HepG2 (cell line): Measurements from ENCODE around the gene DPY30. TPM values are rescaled to one million over a fixed set of nuclear protein-coding genes. Genes with fewer than 3 reads are reported as not detected.

Source experiments
- ATAC-seq: fragments of 200-7000 bp; cut with Tn5 transposase; 3 replicates; pipeline ENCODE4 v1.9.1; 2020; ENCODE audit warnings: mild to moderate bottlenecking, moderate library complexity
- BruUV-seq: library from RNA; stranded (reverse); fragments of 400-500 nt; replicated peaks from 2 replicates; lab custom pipeline; 2021; lab: Mats Ljungman, UMichigan
- CTCF ChIA-PET: fragments of 300-600 bp; formaldehyde crosslinking; extraction: SDS; loops from one replicate; lab custom pipeline; 2021; ENCODE audit warnings: low total read pairs, inconsistent platforms, low intra/inter-chr PET ratio; lab: Yijun Ruan, JAX
- POLR2A ChIA-PET: fragments of 350-600 bp; sonication (Branson Sonifier 250); formaldehyde crosslinking; loops from one replicate; lab custom pipeline; 2020; ENCODE audit warnings: antibody characterized with exemption, inconsistent platforms; lab: Yijun Ruan, JAX
- DNase-seq: peaks from one replicate; pipeline ENCODE4 v3.0.0-alpha.2; 2015; ENCODE audit warnings: low spot score
- FAIRE-seq: peaks from 3 replicates; lab custom pipeline; 2011; peaks lifted over from hg19 to GRCh38; lab: Jason Lieb, UNC
- H2AFZ ChIP-seq: one replicate; pipeline ENCODE4 v1.6.1; 2011; ENCODE audit warnings: low read length, inconsistent platforms
- H3K27ac ChIP-seq: fragments of 300-600 bp; 3 replicates; pipeline ENCODE4 v1.8.0; 2011; ENCODE audit warnings: mixed run types, mild to moderate bottlenecking, mixed read lengths, low read length, inconsistent platforms; ENCODE audit not compliant: insufficient read depth; ENCODE audit errors: extremely low read length
- H3K27me3 ChIP-seq, 2 experiments: fragments of 200-600 bp in 1 of 2; 2 replicates in 1 of 2; 3 replicates in 1 of 2; pipeline versions ENCODE4 v1.6.0 to v1.8.0; 2011; ENCODE audit warnings: low read length in 2 of 2, mild to moderate bottlenecking in 2 of 2, moderate library complexity in 2 of 2, inconsistent platforms in 1 of 2; ENCODE audit not compliant: insufficient read depth in 2 of 2, control insufficient read depth in 1 of 2
- H3K36me3 ChIP-seq, 2 experiments: fragments of 200-600 bp in 1 of 2; replicated peaks in 1 of 2; 2 replicates in 1 of 2; 3 replicates in 1 of 2; pipeline versions ENCODE4 v1.5.1 to v1.8.0; 2011; ENCODE audit warnings: low read length in 2 of 2, inconsistent platforms in 1 of 2; ENCODE audit not compliant: insufficient read depth in 2 of 2, control insufficient read depth in 1 of 2
- H3K4me1 ChIP-seq: 2 replicates; pipeline ENCODE4 v1.5.1; 2012; ENCODE audit warnings: low read length, inconsistent platforms; ENCODE audit not compliant: insufficient read depth
- H3K4me2 ChIP-seq: 2 replicates; pipeline ENCODE4 v1.6.0; 2011; ENCODE audit warnings: low read depth, low read length, inconsistent platforms
- H3K4me3 ChIP-seq, 3 experiments: fragments of 200-600 bp in 1 of 3; sonication (generic), shearing (Covaris generic) in 1 of 3; replicated peaks in 1 of 3; 2 replicates each; pipeline ENCODE4 v1.5.1; 2011 to 2016; ENCODE audit warnings: low read length in 3 of 3, inconsistent platforms in 2 of 3, low read depth in 2 of 3, mild to moderate bottlenecking in 2 of 3, control low read depth in 1 of 3, mixed read lengths in 1 of 3; ENCODE audit not compliant: insufficient read depth in 1 of 3
- H3K79me2 ChIP-seq: one replicate; pipeline ENCODE4 v1.6.1; 2011; ENCODE audit warnings: low read length, inconsistent platforms; ENCODE audit not compliant: insufficient read depth
- H3K9ac ChIP-seq: 2 replicates; pipeline ENCODE4 v1.6.0; 2011; ENCODE audit warnings: mild to moderate bottlenecking, low read depth, low read length, inconsistent platforms; ENCODE audit not compliant: insufficient read depth
- H3K9me3 ChIP-seq: 2 replicates; pipeline ENCODE4 v1.5.1; 2012; ENCODE audit warnings: mild to moderate bottlenecking, low read length
- H4K20me1 ChIP-seq: 2 replicates; pipeline ENCODE4 v1.6.0; 2011; ENCODE audit warnings: inconsistent platforms, mild to moderate bottlenecking, low read length, moderate library complexity; ENCODE audit not compliant: insufficient read depth
- ELF3 ChIP-seq: IDR thresholded peaks from 2 replicates; pipeline ENCODE4 v1.6.1; 2016; ENCODE audit warnings: missing genetic modification reagents, missing compliant biosample characterization
- HOXA9 ChIP-seq: sonication (generic); formaldehyde crosslinking; IDR thresholded peaks from 2 replicates; pipeline ENCODE4 v1.8.1; 2022; ENCODE audit warnings: missing genetic modification reagents, mild to moderate bottlenecking, moderate library complexity, borderline replicate concordance
- JUND ChIP-seq: sonication (generic); formaldehyde crosslinking; IDR thresholded peaks from 2 replicates; pipeline ENCODE4 v1.8.0; 2022; ENCODE audit warnings: mild to moderate bottlenecking, missing genetic modification reagents
- REPIN1 ChIP-seq: sonication (generic); formaldehyde crosslinking; IDR thresholded peaks from 2 replicates; pipeline ENCODE4 v1.8.0; 2022; ENCODE audit warnings: missing genetic modification reagents, low read depth, mild to moderate bottlenecking, borderline replicate concordance
- SIN3A ChIP-seq: IDR thresholded peaks from 2 replicates; pipeline ENCODE4 v1.6.1; 2011; ENCODE audit warnings: low read depth, mild to moderate bottlenecking, control low read depth, low read length, borderline replicate concordance
- SIX1 ChIP-seq: sonication (generic); formaldehyde crosslinking; IDR thresholded peaks from 2 replicates; pipeline ENCODE4 v1.4.0; 2020; ENCODE audit warnings: missing genetic modification reagents, borderline replicate concordance
- TFE3 ChIP-seq: IDR thresholded peaks from 2 replicates; pipeline ENCODE4 v1.6.1; 2016
- TGIF2 ChIP-seq: IDR thresholded peaks from 2 replicates; pipeline ENCODE4 v1.6.1; 2016; ENCODE audit warnings: control low read depth, missing compliant biosample characterization
- ZBTB7B ChIP-seq: sonication (generic); formaldehyde crosslinking; IDR thresholded peaks from 2 replicates; pipeline ENCODE4 v1.4.0; 2020; ENCODE audit warnings: missing genetic modification reagents
- ZFX ChIP-seq: sonication (generic); formaldehyde crosslinking; IDR thresholded peaks from 2 replicates; pipeline ENCODE4 v1.4.0; 2020; ENCODE audit warnings: mild to moderate bottlenecking, low read depth, missing genetic modification reagents, moderate library complexity
- ZNF205 ChIP-seq: IDR thresholded peaks from 2 replicates; pipeline ENCODE4 v1.6.1; 2018; ENCODE audit warnings: missing biosample characterization, missing genetic modification reagents
- ZNF382 ChIP-seq: sonication (generic); formaldehyde crosslinking; IDR thresholded peaks from 2 replicates; pipeline ENCODE4 v1.5.0; 2020; ENCODE audit warnings: missing genetic modification reagents, mild to moderate bottlenecking, borderline replicate concordance
- WGBS: methylation state at CpG from one replicate; pipeline ENCODE4 v1.1.6; 2017; ENCODE audit warnings: low lambda C conversion rate; 5-methylcytosine and 5-hydroxymethylcytosine counted together
- in situ Hi-C: cut with HindIII; loops from 2 replicates; pipeline ENCODE4 v1.10.0; 2017; ENCODE audit warnings: low pct_unique_long_range_greater_than_20kb; ENCODE audit not compliant: extremely low pct_ligation_motif_present
- intact Hi-C: fragments of 100-400 bp; cut with micrococcal nuclease; formaldehyde crosslinking; loops from one replicate; pipeline ENCODE4 v1.10.0; 2022; ENCODE audit not compliant: unreplicated experiment
- polyA plus RNA-seq, 8 experiments: library from polyadenylated mRNA; depleted of rRNA in 3 of 8; stranded (reverse) in 7 of 8; unstranded in 1 of 8; fragments of >200 nt; fragmentation: Illumina TruSeq in 4 of 8; extraction: Trizol in 4 of 8; gene quantifications; 2 replicates each; pipeline versions ENCODE4 v1.2.1 to v1.2.3, GENCODE V29; 2011 to 2016; ENCODE audit warnings: low read depth in 4 of 8, missing spikeins in 1 of 8, mixed read lengths in 1 of 8; ENCODE audit not compliant: insufficient read depth in 1 of 8
- total RNA-seq, 5 experiments: library from RNA; depleted of rRNA; stranded (reverse); fragments of >200 nt; fragmentation: Illumina TruSeq; extraction: Trizol; gene quantifications; 2 replicates each; pipeline ENCODE4 v1.2.3, GENCODE V29; 2016; ENCODE audit warnings: low read depth in 1 of 5
- TF ChIP-seq, protein P1 (sequence below): sonication (generic); formaldehyde crosslinking; IDR thresholded peaks from 2 replicates; pipeline ENCODE4 v1.8.0; 2022; ENCODE audit warnings: mild to moderate bottlenecking, missing genetic modification reagents, borderline replicate concordance
- TF ChIP-seq, protein P2 (sequence below): sonication (generic); formaldehyde crosslinking; IDR thresholded peaks from 2 replicates; pipeline ENCODE4 v1.4.0; 2020; ENCODE audit warnings: missing genetic modification reagents, borderline replicate concordance

Gene DPY30
- total and polyA plus RNA-seq, 2 of the 13 experiments (the other 11 are each of a cell fraction or from before 2014, with no cell fraction given): 98.1 to 118 TPM

DNA sequence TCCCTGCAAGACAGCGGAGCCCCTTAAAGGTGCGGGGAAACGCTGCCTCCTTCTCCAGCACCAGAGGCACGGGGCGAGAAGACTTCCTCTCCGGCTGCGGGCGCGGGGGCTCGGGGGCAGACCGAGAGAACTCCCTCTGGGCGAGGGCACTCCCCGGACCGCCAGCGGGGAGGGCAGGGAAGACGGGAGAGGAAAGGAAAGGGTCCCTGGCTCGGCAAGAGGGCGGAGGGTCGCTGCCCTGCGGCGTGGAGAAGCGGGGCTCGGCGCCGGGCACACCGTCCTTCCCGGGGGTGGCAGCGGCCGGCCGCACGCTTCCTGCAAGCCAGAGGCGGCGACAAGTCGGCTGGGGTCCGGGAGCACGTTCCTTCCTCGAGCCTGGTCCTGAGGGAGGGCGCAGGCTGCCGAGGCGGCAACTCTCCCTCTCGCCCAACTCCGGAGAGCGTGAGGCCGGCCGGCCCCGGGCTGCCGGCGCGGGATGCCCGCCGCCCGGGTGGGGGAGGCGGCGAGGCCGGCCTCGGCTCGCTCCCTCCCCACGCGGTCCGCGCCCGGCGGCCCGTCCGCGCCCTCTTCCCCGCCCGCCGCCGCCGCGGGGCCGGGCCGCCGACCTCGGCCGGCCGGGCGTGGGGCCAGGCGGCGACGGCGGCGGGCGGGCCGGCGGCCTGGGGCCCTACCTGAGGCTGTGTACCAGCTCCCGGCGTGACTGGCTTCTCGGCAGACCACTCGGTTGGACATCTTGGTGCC lies 29.9 kb downstream of the DPY30 start (continued):
- TF ChIP-seq ELF3 (CRISPR knock-in tag): no peak

DNA sequence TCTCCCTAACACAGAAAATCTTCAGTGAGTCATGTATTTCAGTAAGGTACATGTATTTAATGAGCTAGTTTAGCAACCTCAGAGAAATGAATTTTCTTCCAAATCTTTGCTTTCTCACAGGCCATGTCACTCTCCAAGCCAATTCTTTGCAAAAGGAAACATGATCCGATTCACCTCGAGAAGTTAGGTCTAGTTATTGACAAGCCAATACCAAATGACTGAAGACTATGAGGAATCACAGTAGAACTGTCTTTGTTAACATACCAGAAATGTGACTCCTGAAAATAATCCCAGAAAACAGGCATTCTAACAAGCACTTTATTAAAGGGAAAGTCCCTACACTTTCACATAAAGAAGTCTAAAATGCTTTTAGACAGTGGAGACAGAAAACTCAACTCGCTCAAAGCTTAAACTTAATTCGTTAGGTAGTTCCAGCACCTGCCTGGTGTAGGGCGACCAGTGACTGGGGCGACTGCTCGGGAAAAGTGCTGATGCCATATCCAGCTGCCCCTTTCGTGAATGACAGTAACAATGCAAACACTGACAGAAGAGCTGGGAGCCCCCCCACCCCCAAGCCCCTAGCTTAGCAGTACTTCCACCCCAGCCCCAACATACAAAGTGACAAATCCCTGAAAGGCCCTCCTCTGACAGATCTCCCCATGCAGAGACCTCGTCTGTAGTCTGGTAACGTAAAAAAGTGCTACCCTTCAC lies 30.6 kb downstream of the DPY30 start:
- CTCF ChIA-PET: no interaction called here
- no peak for FAIRE-seq
- no peaks in the 10 kb centered on the region for H3K36me3 ChIP-seq
- H3K79me2 ChIP-seq: peaks cover 53% of the 10 kb centered on the region
- POLR2A ChIA-PET: interaction anchor here (0.6 to 2.3 kb wide), 9 partner anchors 9 to 619 kb away, joined by 3 to 22 read pairs (median 5); partner anchors contain the start of genes DPY30, SLC30A6, SPAST and TTC27
- peaks cover 60% of the 10 kb centered on the region for H3K4me1 ChIP-seq
- H2AFZ ChIP-seq: no peak overlapping the region
- peak overlapping the region; percentile 84 for H3K9ac ChIP-seq
- no peaks in the 10 kb centered on the region for H3K9me3 ChIP-seq
- H4K20me1 ChIP-seq: peaks cover 41% of the 10 kb centered on the region
- H3K27me3 ChIP-seq: no peaks in the 10 kb centered on the region; a peak in 1 of 5 replicates
- H3K4me2 ChIP-seq: peak overlapping the region; percentile 83
- in situ Hi-C loops: no loop called here
- H3K27ac ChIP-seq: peak overlapping the region; percentile 77
- DNase-seq: peak; percentile 32
- under 1% methylated on average over 10 of the region's 10 CpGs for WGBS
- intact Hi-C loops: loop anchor here (5.0 kb wide), 2 partner anchors 37 to 82 kb away; no protein-coding TSS in a partner anchor
- ATAC-seq: peak; percentile 6; the same call in 2 of the 3 replicates
- H3K4me3 ChIP-seq: peak overlapping the region; percentile 87 to 99 (median 95)
- BruUV-seq: TSS peak; percentile 44
- TF ChIP-seq, protein P1, sequence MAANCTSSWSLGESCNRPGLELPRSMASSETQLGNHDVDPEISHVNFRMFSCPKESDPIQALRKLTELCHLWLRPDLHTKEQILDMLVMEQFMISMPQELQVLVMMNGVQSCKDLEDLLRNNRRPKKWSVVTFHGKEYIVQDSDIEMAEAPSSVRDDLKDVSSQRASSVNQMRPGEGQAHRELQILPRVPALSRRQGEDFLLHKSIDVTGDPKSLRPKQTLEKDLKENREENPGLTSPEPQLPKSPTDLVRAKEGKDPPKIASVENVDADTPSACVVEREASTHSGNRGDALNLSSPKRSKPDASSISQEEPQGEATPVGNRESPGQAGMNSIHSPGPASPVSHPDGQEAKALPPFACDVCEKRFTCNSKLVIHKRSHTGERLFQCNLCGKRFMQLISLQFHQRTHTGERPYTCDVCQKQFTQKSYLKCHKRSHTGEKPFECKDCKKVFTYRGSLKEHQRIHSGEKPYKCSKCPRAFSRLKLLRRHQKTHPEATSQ (CRISPR knock-in tag): no peak
- TF ChIP-seq ZFX (peak; percentile 24; the same call in 1 of the 2 replicates), JUND (CRISPR knock-in tag) (no peak), ZNF382 (CRISPR knock-in tag) (no peak), TFE3 (CRISPR knock-in tag) (0 out of 2 replicates have a peak, but pooled peaks have one; percentile 39), ZBTB7B (CRISPR knock-in tag) (0 out of 2 replicates have a peak, but pooled peaks have one; percentile 5), ZNF205 (CRISPR knock-in tag) (peak; percentile 1; the same call in 1 of the 2 replicates), SIX1 (CRISPR knock-in tag) (peak; percentile 75; the same call in 1 of the 2 replicates), TGIF2 (peak; percentile 70; the same call in 1 of the 2 replicates), REPIN1 (CRISPR knock-in tag) (0 out of 2 replicates have a peak, but pooled peaks have one; percentile 23), HOXA9 (CRISPR knock-in tag) (no peak), SIN3A (peak; percentile 56; the same call in 1 of the 2 replicates)
- TF ChIP-seq, protein P2, sequence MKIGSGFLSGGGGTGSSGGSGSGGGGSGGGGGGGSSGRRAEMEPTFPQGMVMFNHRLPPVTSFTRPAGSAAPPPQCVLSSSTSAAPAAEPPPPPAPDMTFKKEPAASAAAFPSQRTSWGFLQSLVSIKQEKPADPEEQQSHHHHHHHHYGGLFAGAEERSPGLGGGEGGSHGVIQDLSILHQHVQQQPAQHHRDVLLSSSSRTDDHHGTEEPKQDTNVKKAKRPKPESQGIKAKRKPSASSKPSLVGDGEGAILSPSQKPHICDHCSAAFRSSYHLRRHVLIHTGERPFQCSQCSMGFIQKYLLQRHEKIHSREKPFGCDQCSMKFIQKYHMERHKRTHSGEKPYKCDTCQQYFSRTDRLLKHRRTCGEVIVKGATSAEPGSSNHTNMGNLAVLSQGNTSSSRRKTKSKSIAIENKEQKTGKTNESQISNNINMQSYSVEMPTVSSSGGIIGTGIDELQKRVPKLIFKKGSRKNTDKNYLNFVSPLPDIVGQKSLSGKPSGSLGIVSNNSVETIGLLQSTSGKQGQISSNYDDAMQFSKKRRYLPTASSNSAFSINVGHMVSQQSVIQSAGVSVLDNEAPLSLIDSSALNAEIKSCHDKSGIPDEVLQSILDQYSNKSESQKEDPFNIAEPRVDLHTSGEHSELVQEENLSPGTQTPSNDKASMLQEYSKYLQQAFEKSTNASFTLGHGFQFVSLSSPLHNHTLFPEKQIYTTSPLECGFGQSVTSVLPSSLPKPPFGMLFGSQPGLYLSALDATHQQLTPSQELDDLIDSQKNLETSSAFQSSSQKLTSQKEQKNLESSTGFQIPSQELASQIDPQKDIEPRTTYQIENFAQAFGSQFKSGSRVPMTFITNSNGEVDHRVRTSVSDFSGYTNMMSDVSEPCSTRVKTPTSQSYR (CRISPR knock-in tag): 0 out of 2 replicates have a peak, but pooled peaks have one; percentile 10
